VCaP (cell line): Measurements from ENCODE around the gene RCC1.
"Not testable (repeated sequence)": the region's sequence is repeated elsewhere in the genome, so short reads cannot be mapped to it uniquely, and the experiment has no call there.

Experiments
- H3K27ac ChIP-seq: fragments of 450-650 bp; 2 replicates; pipeline ENCODE4 v1.5.1; 2017
- CTCF ChIP-seq: fragments of 450-650 bp; conservative IDR thresholded peaks from 2 replicates; pipeline ENCODE4 v1.5.1; 2017; ENCODE audit warnings: mild to moderate bottlenecking, moderate library complexity

The RCC1 gene

GRCh38 chr1:28516518-28516956 is 10.7 kb downstream of the RCC1 start:
- H3K27ac ChIP-seq, result peak overlapping the region; percentile 92
- TF ChIP-seq CTCF, result no peak

GRCh38 chr1:28517649-28517999 is 11.8 kb downstream of the RCC1 start:
- peak overlapping the region; percentile 92 for H3K27ac ChIP-seq
- TF ChIP-seq CTCF, result no peak

- TF ChIP-seq CTCF, result peak; percentile 96
- H3K27ac ChIP-seq, result peak overlapping the region; percentile 92
These were observed 12.3 kb downstream of the RCC1 start for GRCh38 chr1:28518000-28518744.

GRCh38 chr1:28518745-28519341 is 13.0 kb downstream of the RCC1 start:
- peak overlapping the region; percentile 92 for H3K27ac ChIP-seq
- no peak for TF ChIP-seq CTCF

GRCh38 chr1:28519946-28520725 is 14.3 kb downstream of the RCC1 start:
- H3K27ac ChIP-seq, result peak overlapping the region; percentile 92; the same call in 1 of the 2 replicates
- TF ChIP-seq CTCF, result no peak

GRCh38 chr1:28520796-28521195 is 15.0 kb downstream of the RCC1 start:
- H3K27ac ChIP-seq, result not testable (repeated sequence)

- H3K27ac ChIP-seq, result no peak overlapping the region
- TF ChIP-seq CTCF, result no peak
These were observed 15.8 kb downstream of the RCC1 start for GRCh38 chr1:28521502-28522164.

GRCh38 chr1:28522537-28522936 is 16.7 kb downstream of the RCC1 start:
- H3K27ac ChIP-seq, result not testable (repeated sequence)

- H3K27ac ChIP-seq, result not testable (repeated sequence)
These were observed 19.3 kb downstream of the RCC1 start for GRCh38 chr1:28525002-28525642.
